Activated CD8-positive, alpha-beta memory T cell treated with anti-CD3 and anti-CD28 coated beads, Interleukin-2, amount 50 U/mL, for 24 hours (primary cell): ENCODE data around the gene MOCS1.

ENCODE experiments used
- DNase-seq: peaks from one replicate; pipeline ENCODE4 v3.0.0-alpha.2; 2020; ENCODE audit errors: extremely low read depth

The MOCS1 gene

DNA sequence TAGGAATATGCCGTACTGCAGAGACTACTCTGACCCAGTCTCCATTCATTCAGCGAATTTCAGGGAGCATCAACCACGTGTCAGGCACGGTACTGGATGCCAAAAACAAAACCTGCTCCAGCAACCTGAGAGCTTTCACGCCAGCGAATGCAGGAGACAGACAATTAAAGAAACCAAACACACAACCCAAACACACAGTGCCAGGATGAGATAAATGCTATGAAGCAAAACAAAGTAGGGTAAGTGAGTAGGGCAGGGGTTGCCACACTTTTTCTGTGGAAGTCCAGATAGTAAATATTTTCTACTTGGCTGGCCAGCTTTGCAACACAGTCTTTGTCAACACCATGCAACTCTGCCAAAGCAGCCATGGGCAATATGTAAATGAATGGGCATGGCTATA is 10.0 kb downstream of the MOCS1 start:
- DNase-seq: no peak

DNA sequence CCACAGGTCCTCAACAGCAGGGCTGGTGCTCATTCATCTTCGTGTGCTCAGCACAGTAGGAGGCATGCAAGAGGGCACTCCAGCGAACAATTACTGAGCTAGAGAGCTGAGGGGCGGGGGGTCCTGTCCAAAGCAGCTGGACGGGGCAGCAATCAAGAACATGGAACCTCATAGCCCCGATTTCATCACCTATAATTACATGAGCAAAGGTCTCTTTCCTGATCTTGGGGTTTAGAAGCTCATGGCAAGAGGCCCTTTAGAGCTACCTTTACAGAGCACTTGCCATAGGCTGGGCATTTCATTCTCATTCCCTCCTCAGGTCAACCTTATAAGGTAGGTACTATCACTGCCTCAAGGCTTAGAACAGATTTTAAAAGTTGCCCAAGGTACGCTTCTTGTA is 10.4 kb downstream of the MOCS1 start:
- no peak for DNase-seq

DNA sequence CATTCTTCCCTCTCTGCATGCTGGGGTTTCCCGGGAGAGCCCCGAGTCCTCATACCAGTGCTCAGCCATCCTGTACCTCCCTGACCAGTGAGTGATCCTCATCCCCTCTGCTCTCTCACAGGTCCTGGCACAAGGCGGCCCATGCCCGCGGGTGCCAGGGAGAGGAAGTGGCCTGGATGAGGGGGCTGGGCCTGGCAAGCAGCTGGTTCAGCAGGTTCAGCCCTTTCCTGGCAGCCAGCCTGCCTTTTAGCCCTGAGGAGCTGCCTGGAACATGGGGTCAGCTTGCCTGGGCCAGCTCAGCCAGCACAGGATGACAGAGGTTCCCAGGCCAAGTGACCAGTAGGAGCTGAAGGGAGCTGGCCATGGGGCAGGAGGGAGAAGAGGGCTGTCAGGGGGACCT is 10.9 kb downstream of the MOCS1 start:
- DNase-seq: no peak

DNA sequence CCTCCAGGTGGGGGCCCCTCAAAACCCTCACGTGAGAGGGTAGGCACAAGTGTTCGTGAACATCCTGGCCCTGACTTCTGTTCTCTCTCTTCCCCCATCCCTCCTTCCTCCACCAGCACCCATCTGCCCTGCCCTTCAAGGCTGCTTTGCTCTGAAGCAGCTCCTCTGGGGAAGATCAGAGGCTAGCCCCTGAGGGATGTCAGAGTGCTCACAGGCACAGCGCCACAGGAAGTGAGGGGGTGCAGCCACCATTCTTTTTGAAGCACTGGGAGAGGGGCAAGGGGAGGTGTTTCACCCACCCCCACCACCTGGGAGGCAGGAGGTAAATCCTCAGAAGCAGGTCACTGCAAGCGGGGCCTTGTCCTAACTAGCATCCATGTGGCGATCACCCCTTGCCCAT is 11.4 kb downstream of the MOCS1 start:
- DNase-seq: no peak

DNA sequence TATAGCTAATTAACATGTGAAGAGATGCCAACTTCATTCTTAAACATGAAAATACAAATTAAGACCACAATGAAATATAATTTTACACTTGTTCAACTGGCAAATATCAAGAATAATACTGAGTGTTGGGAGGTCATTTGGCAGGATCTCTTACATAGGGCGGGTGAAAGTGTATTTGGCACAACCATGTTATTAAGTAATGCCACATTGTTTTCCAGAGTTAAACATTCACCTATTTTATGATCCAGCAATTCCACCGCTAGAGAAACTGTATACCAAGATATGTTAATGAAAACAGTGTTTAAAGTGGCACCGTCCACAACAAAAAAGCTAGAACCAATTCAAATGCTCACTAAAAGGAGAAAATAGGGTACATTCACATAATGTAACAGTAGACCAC is 14.1 kb downstream of the MOCS1 start:
- DNase-seq: no peak

DNA sequence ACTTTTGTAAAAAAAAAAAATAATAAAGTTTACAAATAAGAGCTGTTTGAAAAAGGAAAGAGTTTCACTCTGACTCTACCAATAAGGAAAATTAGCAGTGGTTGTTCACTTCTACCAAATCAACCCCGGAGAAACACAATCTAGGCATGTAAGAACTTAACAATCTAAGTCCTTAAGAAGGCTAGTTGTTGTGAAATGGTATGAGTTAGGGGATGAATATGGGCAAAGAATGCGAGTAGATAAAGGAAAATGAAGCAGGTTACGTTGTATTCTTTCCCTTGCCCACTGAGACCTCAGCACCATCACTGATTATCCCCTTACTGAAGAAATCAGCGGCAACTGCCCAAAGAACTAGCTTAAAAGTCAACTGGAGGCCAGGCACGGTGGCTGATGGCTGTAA is 15.4 kb downstream of the MOCS1 start:
- DNase-seq: no peak

DNA sequence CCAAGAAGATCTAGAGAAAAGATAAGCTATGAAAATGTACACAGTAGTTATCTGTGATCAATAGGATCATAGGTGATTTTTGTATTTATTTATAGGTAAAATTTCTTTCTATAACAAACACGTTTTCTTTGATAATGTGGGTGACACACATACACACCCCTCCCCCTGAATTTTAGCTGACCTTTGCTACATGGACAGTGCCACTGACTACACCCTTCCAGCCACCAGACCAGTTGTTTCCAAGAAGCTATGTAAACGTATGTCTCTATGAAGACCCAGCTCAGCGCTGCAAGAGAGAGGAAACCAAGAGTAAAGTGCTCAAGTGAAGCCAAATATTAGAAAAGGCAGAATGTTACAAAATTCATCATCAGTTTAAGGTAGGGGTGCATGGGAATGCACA is 16.3 kb downstream of the MOCS1 start:
- no peak for DNase-seq

DNA sequence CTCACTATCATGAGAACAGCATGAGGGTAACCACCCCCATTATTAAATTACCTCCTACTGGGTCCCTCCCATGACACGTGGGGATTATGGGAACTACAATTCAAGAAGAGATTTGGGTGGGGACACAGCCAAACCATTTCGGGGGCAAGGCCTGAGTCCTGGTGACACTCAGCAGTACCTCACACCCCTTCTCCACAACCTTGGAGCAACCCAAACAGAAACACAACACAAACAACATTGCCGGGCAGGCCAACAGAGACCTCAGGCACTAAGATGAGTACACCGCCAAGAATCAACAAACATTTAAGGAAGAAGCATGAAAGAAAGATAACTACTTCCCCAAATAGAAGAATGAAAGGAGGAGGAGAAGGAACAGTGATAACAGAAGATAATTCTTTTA is 16.9 kb downstream of the MOCS1 start:
- DNase-seq: no peak

DNA sequence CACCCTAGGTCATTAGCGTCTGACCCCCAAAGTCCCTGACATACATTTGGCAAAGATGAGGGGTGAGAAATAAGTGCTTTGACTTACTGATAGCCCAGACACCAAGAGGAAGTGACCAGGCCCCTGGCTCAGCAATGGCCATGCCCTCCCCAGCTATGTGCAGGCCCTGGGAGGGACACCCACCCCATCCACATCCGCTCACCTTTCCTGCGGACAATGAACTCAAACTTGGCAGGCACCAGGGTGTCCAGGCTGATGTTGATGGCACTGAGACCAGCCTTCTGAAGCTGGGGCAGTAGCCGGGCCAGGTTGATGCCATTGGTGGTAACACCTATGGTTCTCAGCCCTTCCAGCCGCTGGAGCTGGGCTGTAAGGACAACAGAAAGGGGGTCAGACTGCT is 18.4 kb downstream of the MOCS1 start:
- no peak for DNase-seq

DNA sequence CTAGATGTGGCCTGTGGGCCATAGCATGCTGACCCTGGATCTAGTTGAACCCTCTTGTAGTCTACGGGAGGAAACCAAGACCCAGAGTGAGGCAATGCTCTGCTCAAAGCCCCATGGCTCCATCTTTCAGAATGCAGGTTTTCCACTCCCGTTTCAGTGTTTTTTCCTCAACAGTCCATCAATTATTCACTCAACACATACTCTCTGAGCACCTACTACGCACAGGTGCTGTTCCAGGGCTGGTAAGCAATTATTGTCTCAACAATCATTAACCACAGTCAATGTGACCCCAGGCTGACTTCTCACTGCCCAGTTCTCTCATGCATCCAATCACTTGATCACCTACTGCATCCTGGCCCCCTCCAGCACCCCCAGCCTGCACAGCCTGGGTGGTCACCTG is 20.0 kb downstream of the MOCS1 start:
- DNase-seq: no peak

DNA sequence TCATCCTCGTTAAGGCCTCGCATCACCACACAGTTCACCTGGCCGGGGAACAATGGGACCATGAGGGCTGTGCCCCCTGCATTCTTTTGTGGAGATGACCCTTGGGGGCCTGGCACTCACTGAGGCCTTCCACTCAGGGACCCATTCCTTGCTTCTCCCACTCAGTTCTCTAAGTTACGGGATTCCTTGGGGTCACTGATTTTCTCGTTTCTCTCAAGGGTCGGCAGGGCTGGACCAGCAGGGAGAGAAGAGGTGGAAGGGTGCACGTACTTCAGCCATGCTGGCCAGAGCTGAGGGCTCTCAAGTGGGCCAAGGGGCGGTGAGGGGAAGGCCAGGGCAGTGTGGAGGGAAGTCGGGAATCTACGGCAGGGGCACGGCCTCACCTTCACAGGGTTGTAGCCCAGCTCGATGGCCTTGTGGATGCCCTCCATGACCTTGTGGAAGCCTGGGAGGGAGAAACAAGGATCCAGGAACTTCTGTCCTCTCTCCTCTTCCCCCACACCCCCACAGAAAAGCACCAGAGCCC is 20.8 kb downstream of the MOCS1 start:
- no peak for DNase-seq

DNA sequence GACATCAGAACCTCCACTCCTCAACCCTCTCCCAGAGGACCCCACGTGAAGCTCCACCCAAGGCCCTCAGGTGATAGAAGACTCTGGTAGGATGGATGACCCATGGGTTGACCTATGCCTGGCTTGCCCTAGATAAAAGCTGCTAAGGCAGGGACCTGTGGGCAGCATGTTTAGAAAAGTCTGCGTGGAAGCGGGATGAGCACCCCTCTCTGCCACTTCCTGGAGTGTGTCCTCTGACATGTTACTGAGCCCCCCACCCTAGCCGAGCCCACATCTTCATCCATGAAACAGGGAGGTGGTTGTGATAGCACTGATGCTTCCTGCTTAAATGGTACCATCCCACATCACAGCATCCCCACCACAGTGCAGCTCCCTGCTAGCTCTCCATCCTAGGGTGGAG is 21.8 kb downstream of the MOCS1 start:
- DNase-seq: no peak

DNA sequence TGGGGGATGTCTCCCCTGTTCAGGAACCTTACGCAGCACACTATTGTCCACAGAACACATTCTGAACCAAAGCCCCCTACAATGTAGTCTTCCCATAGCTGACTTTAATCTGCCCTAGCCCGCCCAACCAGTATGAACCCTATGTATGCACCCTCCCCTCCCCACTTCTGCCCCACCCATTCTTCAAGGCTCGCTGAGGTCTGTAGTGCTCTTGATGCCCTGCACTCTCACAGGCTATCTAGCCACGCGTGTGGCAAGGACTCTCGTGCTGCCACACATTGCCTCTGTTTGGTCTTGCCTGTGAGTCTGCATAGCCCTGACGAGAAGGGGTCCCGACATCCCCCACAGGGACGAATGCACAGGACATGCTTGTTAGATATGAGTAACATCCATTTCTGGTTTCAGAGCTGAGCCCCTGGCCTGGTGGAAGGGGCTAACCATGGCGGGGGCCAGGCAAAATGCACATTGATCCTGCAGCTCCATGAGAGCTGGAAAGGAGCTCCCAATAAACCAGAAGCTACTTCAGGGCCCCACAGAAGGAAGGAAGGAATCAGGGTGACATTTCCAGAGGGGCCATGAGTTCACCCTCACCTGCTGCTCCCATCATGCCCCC is 22.6 kb downstream of the MOCS1 start:
- no peak for DNase-seq

DNA sequence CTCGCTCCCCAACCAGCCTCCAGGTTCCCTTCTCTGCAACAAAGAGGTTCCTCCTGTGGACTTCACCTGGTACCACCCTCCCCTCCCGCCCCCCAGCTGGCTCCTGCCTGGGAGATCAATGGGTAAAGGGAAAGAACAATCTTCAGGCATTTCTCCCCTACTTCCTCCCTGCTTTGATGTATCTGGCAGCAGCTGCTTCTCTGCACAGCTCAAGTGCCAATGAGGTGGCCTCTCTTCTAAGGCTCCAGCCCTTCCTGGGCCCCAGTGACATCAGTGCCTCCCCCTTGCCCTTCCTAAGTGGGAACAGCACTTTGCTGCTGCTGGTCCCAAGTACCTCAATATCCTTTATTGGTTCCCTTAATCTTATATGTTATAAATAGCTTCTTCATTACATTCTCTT is 23.5 kb downstream of the MOCS1 start:
- no peak for DNase-seq

DNA sequence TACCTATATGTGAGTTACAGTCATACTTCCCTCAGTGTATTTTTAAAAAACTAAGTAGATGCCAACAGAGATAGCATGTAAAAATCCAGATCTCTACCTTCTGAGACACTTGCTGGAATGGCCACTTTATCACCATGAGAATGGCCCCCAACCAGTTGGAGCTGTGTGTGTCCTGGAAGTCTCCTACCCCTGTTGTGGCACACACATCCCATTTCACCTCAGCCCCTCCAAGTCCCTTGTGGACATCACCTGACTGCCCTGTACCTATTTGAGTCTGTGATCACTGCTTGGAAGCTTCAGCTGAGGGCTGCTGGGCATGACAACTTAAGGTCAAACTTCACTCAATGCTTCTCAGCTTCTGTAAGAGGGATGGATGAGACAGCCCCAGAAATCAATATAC is 24.1 kb downstream of the MOCS1 start:
- DNase-seq: no peak

DNA sequence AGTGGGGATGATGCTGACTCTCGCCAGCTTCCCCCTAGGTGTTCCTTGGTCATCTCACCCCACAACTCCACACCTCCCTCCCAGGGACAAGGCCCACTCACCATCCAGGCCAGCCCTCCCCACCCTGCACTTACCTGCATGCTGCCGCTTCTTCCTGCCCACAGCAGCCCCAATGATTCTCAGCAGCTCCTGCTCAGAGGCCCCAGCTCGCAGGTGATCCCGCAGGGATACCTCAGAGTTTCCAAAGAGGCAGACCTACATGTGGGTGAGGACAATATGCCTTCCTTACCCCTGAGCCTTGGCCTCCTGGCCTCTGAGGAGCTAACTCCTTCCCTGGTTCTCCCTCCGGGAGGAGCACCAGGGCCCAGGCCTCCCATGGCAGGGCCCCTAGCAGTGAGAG is 24.6 kb downstream of the MOCS1 start:
- DNase-seq: no peak

DNA sequence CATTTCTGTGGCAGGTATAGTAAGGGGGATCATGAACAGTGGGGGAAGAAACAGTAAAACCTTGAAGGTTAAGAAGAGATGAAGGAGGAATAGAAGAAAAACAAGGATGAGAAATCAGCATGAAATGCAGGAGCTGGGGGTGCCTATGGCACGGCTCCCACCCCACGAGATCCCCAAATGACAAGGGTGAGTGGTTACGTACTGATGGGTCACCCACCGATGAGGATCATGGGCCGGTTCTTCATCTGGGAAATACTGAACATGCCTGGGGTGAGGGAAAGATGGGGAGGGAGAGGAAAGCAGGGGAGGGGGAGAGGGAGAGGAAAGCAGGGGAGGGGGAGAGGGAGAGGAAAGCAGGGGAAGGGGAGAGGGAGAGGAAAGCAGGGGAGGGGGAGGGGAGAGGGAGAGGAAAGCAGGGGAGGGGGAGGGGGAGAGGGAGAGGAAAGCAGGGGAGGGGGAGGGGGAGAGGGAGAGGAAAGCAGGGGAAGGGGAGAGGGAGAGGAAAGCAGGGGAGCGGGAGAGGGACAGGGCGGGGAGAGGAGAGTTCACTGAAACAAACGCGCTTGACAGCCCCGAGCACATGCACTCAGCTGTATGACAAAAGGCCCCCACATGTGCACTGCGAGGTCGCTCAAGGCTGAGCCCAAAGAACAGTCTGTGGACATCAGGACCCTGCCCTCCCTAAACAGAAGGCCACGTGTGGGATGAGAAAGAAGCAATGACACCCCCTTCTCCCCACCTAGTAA is 25.3 kb downstream of the MOCS1 start:
- DNase-seq: no peak

DNA sequence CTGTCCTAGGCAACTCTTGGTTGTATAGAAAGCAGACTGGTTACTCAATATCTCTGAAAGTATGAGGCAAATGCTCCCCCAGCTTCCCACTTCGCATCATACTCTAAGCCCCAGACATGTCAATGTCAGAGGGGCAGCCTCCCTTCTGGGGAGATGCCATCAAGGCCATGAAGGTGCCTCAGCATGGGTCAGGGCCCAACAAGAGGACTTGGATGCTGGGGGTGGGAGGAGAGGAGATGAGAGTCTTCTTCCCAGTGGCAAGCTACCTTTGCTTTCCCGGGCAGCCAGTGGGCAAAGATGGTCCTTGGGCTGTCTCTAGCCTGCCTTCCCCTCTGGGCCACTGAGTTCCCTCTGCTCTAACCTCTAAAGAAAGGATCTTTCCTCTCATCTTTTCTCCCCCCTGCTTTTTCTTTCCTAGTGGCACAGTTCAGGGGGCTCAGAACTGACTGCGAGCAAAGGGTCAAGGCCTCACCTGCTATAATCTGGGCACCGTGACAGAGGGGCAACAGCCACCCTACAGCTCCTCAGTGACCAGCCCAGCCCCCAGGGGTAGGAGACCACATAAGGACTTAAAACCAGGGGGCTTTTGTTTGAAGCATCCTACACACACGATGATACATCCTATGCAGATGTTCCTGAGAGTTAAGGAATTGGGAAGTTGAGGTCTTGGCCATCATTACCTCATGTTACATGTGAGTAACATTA is 26.2 kb downstream of the MOCS1 start:
- DNase-seq: no peak

DNA sequence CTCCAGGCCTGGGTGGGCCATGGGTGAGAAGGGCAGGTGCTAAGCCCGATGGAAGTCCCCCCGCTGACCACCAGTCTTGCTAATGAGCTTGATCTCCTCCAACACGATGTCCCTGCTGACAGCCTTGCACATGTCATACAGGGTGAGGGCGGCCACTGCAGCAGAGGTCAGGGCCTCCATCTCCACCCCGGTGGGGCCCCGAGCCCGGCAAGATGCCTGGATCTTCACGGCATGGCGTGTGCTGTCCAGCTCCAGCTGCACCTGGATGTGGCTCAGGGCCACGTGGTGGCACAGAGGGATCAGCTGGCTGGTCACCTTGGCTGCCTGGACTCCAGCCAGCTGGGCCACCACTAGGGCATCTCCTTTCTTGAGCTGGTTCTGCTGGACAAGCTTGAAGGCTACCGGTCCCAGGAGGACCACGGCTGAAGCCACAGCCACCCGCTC is 27.9 kb downstream of the MOCS1 start:
- no peak for DNase-seq

DNA sequence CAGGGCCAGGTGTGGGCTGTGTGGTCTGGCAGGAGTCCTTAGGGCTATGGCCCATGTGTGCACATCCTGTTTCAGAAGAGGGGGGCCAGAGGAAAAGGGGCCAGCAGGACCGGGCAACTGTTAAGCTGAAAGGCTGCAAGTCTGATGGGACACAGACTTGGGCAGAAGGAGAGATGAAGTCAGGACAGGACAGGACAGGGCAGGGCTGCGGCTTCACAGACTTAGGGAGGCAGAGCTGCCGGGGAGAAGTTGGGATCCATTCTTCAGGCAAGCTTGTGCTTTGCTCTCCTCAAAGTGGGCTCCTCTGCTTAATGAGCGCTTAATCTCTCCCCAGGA is 28.7 kb downstream of the MOCS1 start:
- no peak for DNase-seq

DNA sequence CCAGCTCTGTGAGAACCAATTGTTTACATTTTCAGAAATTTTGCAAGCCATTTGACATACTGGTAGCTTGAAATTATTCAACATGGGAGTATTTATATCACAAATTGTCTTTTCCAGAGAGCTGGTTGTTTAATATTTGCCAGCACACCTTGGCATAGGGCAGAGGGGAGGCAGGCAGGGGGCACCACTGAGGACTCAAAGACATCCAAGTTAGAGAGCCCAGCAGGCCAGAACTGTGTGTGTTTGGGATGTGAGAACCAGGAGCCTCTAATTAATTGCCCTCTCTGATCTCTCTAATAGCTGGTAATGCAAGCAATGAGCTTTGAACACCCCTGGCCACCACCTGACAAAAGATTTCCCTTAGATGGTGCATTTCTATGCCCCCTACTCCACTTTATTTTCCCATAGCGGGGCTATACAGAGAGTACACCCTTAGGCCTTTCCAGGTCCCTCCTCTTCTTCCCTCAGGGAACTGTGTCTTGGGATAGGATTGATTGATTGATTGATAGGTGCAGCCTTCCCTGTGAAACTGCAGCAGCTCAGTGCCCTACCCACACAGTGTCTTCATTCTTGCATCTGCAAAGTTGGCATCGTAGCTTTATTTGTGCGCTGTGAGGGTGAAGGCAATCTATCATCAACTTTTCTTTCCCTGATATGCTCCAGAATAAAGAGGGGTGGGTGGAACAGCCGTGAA is 29.2 kb downstream of the MOCS1 start:
- no peak for DNase-seq

DNA sequence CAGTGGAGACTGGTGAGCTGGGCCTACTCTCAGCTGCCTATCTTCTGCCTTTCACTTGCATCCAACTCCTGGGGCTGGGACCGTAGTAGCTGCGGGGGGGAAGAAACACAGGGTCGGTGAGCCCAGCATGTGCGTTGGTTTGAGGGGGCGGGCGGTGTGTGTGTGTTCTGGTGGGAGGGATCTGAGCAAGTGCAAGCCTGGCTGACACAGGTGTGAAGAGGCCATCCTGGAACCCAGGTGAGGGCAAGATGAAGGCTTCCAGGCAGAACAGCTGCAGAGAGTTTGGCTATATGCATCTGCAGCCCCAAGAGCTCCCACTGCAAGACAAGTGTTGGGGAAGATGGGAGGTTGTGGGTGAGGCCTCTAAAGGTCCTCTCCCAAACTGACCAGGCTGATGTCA is 30.6 kb downstream of the MOCS1 start:
- no peak for DNase-seq
